Measurements from ENCODE around the gene OCA2.

GRCh38 chr15:27770086-27770607 lies 329.0 kb downstream of the OCA2 start:
- no peak for TF ChIP-seq CTCF (IDR thresholded peaks at IDR 0.05; ENCODE audit: low read length)
- no peak for TF ChIP-seq EZH2 (IDR thresholded peaks at IDR 0.05; ENCODE audit: borderline replicate concordance, low read length)
